Naive thymus-derived CD4-positive, alpha-beta T cell (primary cell): ENCODE data around the gene ABI3BP. TPM values are rescaled to one million over a fixed set of nuclear protein-coding genes. Genes with fewer than 3 reads are reported as not detected.

ENCODE experiments used
- ATAC-seq: fragments of 150-1000 bp; cut with Tn5 transposase; 2 replicates; pipeline ENCODE4 v1.10.0; 2021; ENCODE audit warnings: mild to moderate bottlenecking, moderate library complexity
- CTCF ChIA-PET: fragments of 350-600 bp; sonication (Branson Sonifier 250); formaldehyde crosslinking; loops from one replicate; lab custom pipeline; 2021; ENCODE audit warnings: antibody characterized with exemption; lab: Charles Lee
- POLR2A ChIA-PET: fragments of 350-600 bp; sonication (Branson Sonifier 250); formaldehyde crosslinking; loops from one replicate; lab custom pipeline; 2021; ENCODE audit warnings: antibody characterized with exemption, inconsistent platforms; lab: Charles Lee
- DNase-seq, 9 donors: peaks; one replicate each; pipeline versions ENCODE4 v3.0.0 to v3.0.0-alpha.2; 2020 to 2022; ENCODE audit warnings: mixed read lengths in 1 of 9
- H3K27ac ChIP-seq: one replicate; pipeline ENCODE4 v1.7.0; 2013; ENCODE audit warnings: mild to moderate bottlenecking, low read depth, low read length, moderate library complexity
- H3K27me3 ChIP-seq, 2 donors: one replicate each; pipeline ENCODE4 v1.7.0; 2013; ENCODE audit warnings: low read length in 2 of 2, mild to moderate bottlenecking in 2 of 2, moderate library complexity in 2 of 2; ENCODE audit not compliant: control insufficient read depth in 2 of 2, insufficient read depth in 2 of 2
- H3K36me3 ChIP-seq, 3 experiments: 1 replicate in 2 of 3; 2 replicates in 1 of 3; pipeline ENCODE4 v1.7.0; 2013; ENCODE audit warnings: low read length in 3 of 3, mild to moderate bottlenecking in 3 of 3, moderate library complexity in 1 of 3; ENCODE audit not compliant: insufficient read depth in 3 of 3, control insufficient read depth in 2 of 3
- H3K4me1 ChIP-seq, 2 donors: one replicate each; pipeline ENCODE4 v1.7.0; 2013; ENCODE audit warnings: low read length in 2 of 2, mild to moderate bottlenecking in 2 of 2, moderate library complexity in 1 of 2; ENCODE audit not compliant: control insufficient read depth in 2 of 2, insufficient read depth in 2 of 2
- H3K4me3 ChIP-seq: 2 replicates; pipeline ENCODE4 v1.7.0; 2013; ENCODE audit warnings: mild to moderate bottlenecking, low read length
- H3K9me3 ChIP-seq, 3 experiments: 1 replicate in 2 of 3; 2 replicates in 1 of 3; pipeline ENCODE4 v1.7.0; 2013; ENCODE audit warnings: low read length in 3 of 3; ENCODE audit not compliant: control insufficient read depth in 2 of 3
- H3K27ac Mint-ChIP-seq, 9 donors: one replicate each; pipeline ENCODE4 v1.8.0; 2020 to 2022; ENCODE audit warnings: mixed read lengths in 9 of 9, mild to moderate bottlenecking in 8 of 9, moderate library complexity in 5 of 9, inconsistent platforms in 2 of 9
- H3K27me3 Mint-ChIP-seq, 5 donors: one replicate each; pipeline ENCODE4 v1.8.0; 2021 to 2022; ENCODE audit warnings: mixed read lengths in 5 of 5, mild to moderate bottlenecking in 1 of 5
- H3K36me3 Mint-ChIP-seq, 5 donors: one replicate each; pipeline ENCODE4 v1.8.0; 2020 to 2022; ENCODE audit warnings: mixed read lengths in 5 of 5, mild to moderate bottlenecking in 3 of 5, inconsistent platforms in 1 of 5
- H3K4me1 Mint-ChIP-seq, 7 donors: one replicate each; pipeline ENCODE4 v1.8.0; 2020 to 2022; ENCODE audit warnings: mixed read lengths in 7 of 7, mild to moderate bottlenecking in 3 of 7, inconsistent platforms in 1 of 7
- H3K4me3 Mint-ChIP-seq, 10 donors: one replicate each; pipeline ENCODE4 v1.8.0; 2020 to 2022; ENCODE audit warnings: mild to moderate bottlenecking in 10 of 10, mixed read lengths in 10 of 10, moderate library complexity in 6 of 10, inconsistent platforms in 2 of 10
- H3K9me3 Mint-ChIP-seq, 11 donors: one replicate each; pipeline ENCODE4 v1.8.0; 2020 to 2022; ENCODE audit warnings: mixed read lengths in 11 of 11, mild to moderate bottlenecking in 4 of 11, inconsistent platforms in 1 of 11, moderate library complexity in 1 of 11
- intact Hi-C, 2 donors: fragments of 100-400 bp; cut with micrococcal nuclease; formaldehyde crosslinking; loops; one replicate each; pipeline ENCODE4 v1.15.1; 2023
- polyA plus RNA-seq, 2 donors: library from polyadenylated mRNA; unstranded; fragments of 300-500 nt; fragmentation: Illumina TruSeq; gene quantifications; one replicate each; pipeline ENCODE4 v1.2.3, GENCODE V29; 2021
- total RNA-seq, 6 experiments: library from RNA in 5 of 6; stranded (reverse) in 5 of 6; gene quantifications; 1 replicate in 5 of 6; 2 replicates in 1 of 6; pipeline ENCODE4 v1.2.3 and lab custom pipeline; 2021 to 2026

ABI3BP gene
- total and polyA plus RNA-seq, 7 experiments from 2014 or later = not detected

DNA sequence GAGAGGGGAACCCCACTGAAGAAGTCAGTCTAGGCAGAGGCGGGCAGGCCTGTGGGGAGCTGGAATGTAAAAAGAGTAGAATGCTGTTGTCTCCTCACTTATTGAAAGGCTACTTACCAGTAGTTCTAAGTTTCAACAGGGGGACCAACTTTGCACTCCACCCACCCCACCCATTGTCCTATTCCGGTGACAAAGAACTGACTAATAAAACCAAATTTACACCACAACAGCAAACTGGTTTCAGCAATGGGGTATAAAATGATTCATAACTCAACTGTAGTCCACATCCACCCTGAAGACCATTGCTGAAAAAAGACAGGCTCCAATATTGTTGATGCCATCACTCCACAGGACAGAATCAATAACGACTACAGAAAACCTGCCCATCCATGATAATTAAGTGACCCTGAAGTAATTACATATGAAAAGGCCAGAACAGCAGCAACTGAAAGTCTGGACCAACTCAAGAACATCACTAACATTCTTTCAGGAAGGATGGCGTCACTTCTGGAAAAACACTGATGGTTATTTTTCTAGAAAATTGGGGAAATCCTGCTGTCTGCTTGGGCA is 80.2 kb downstream of the ABI3BP start:
- no peaks in the 10 kb centered on the region for H3K36me3 ChIP-seq
- no peak overlapping the region for H3K27ac Mint-ChIP-seq
- H3K4me3 Mint-ChIP-seq = no peak overlapping the region
- DNase-seq (no peak), ATAC-seq (no peak)
- H3K27me3 Mint-ChIP-seq = peaks cover 7 to 10% (median 9%) of the 10 kb centered on the region in 5 donors
- peaks cover 0 to 6% (median 0%) of the 10 kb centered on the region in 11 donors for H3K9me3 Mint-ChIP-seq
- H3K27ac ChIP-seq = no peak overlapping the region
- no peaks in the 10 kb centered on the region for H3K9me3 ChIP-seq
- CTCF ChIA-PET = no interaction called here
- H3K4me1 Mint-ChIP-seq = no peaks in the 10 kb centered on the region
- intact Hi-C loops = no loop called here
- H3K27me3 ChIP-seq = no peaks in the 10 kb centered on the region
- H3K36me3 Mint-ChIP-seq = no peaks in the 10 kb centered on the region
- H3K4me1 ChIP-seq = no peaks in the 10 kb centered on the region
- no peak overlapping the region for H3K4me3 ChIP-seq
- POLR2A ChIA-PET = no interaction called here

GRCh38 chr3:100912571-100912970 is 80.7 kb downstream of the ABI3BP start:
- H3K27me3 Mint-ChIP-seq = peaks cover 7 to 10% (median 9%) of the 10 kb centered on the region in 5 donors
- no peak for ATAC-seq
- no peak overlapping the region for H3K27ac Mint-ChIP-seq
- H3K27me3 ChIP-seq = no peaks in the 10 kb centered on the region
- intact Hi-C loops = no loop called here
- H3K27ac ChIP-seq = no peak overlapping the region
- ChIA-PET POLR2A (no interaction called here), CTCF (no interaction called here)
- H3K4me1 Mint-ChIP-seq = no peaks in the 10 kb centered on the region
- H3K36me3 Mint-ChIP-seq = no peaks in the 10 kb centered on the region
- no peaks in the 10 kb centered on the region for H3K9me3 ChIP-seq
- H3K4me1 ChIP-seq = no peaks in the 10 kb centered on the region
- H3K4me3 ChIP-seq = no peak overlapping the region
- DNase-seq = no peak
- no peaks in the 10 kb centered on the region for H3K36me3 ChIP-seq
- H3K4me3 Mint-ChIP-seq = no peak overlapping the region
- H3K9me3 Mint-ChIP-seq = peaks cover 0 to 6% (median 0%) of the 10 kb centered on the region in 11 donors

DNA sequence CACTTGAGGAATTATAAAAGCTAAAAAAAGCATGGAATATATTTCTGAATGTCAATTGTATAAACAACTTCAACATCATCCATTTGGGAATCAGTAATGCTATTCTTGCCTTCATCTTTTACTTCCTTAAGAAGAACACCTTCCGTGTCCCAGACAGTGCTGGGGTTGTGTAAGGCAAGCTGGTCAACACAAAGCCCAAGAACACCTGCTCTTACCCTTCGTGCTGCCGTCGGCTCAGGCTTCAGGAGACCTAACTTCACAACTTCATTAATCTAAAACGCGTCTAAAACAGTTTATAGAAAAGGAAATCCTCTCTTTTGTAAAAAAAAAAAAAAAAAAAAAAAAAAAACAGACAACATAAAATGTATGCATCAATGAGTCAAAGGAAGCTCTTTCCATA is 81.3 kb downstream of the ABI3BP start:
- DNase-seq (no peak), ATAC-seq (no peak)
- Histone ChIP-seq H3K9me3 (no peaks in the 10 kb centered on the region), H3K4me3 (no peak overlapping the region), H3K4me1 (no peaks in the 10 kb centered on the region), H3K27ac (no peak overlapping the region), H3K36me3 (no peaks in the 10 kb centered on the region), H3K27me3 (no peaks in the 10 kb centered on the region)
- Mint-ChIP-seq H3K4me1 (no peaks in the 10 kb centered on the region), H3K4me3 (no peak overlapping the region), H3K27ac (no peak overlapping the region), H3K27me3 (peaks cover 7 to 15% (median 9%) of the 10 kb centered on the region in 5 donors), H3K36me3 (no peaks in the 10 kb centered on the region), H3K9me3 (peaks cover 0 to 7% (median 2%) of the 10 kb centered on the region in 11 donors)
- ChIA-PET POLR2A (no interaction called here), CTCF (no interaction called here)
- intact Hi-C loops = no loop called here

GRCh38 chr3:100910986-100911385 is 82.2 kb downstream of the ABI3BP start:
- CTCF ChIA-PET = no interaction called here
- Mint-ChIP-seq H3K27me3 (peaks cover 7 to 14% (median 8%) of the 10 kb centered on the region in 5 donors), H3K9me3 (peaks cover 0 to 7% (median 2%) of the 10 kb centered on the region in 11 donors), H3K36me3 (no peaks in the 10 kb centered on the region), H3K27ac (no peak overlapping the region), H3K4me3 (no peak overlapping the region), H3K4me1 (no peaks in the 10 kb centered on the region)
- ATAC-seq (no peak), DNase-seq (no peak)
- POLR2A ChIA-PET = no interaction called here
- Histone ChIP-seq H3K4me1 (no peaks in the 10 kb centered on the region), H3K27ac (no peak overlapping the region), H3K4me3 (no peak overlapping the region), H3K36me3 (no peaks in the 10 kb centered on the region), H3K9me3 (no peaks in the 10 kb centered on the region), H3K27me3 (no peaks in the 10 kb centered on the region)
- intact Hi-C loops = no loop called here

GRCh38 chr3:100902572-100902971 is 90.6 kb downstream of the ABI3BP start:
- no peak overlapping the region for H3K4me3 Mint-ChIP-seq
- H3K27ac Mint-ChIP-seq = no peak overlapping the region

GRCh38 chr3:100900671-100901335 is 92.4 kb downstream of the ABI3BP start:
- no peaks in the 10 kb centered on the region for H3K27me3 ChIP-seq
- peaks cover 0 to 4% (median 0%) of the 10 kb centered on the region in 5 donors for H3K36me3 Mint-ChIP-seq
- peaks cover 0 to 4% (median 0%) of the 10 kb centered on the region in 11 donors for H3K9me3 Mint-ChIP-seq
- no peak overlapping the region for H3K27ac Mint-ChIP-seq
- no peaks in the 10 kb centered on the region for H3K4me1 ChIP-seq
- H3K4me1 Mint-ChIP-seq = peaks cover 0 to 6% (median 0%) of the 10 kb centered on the region in 7 donors
- DNase-seq (no peak), ATAC-seq (no peak)
- H3K27me3 Mint-ChIP-seq = peaks cover 4 to 17% (median 8%) of the 10 kb centered on the region in 5 donors
- H3K4me3 ChIP-seq = no peak overlapping the region
- H3K9me3 ChIP-seq = no peaks in the 10 kb centered on the region
- intact Hi-C loops = no loop called here
- no peaks in the 10 kb centered on the region for H3K36me3 ChIP-seq
- POLR2A ChIA-PET = no interaction called here
- H3K27ac ChIP-seq = no peak overlapping the region
- no peak overlapping the region for H3K4me3 Mint-ChIP-seq
- CTCF ChIA-PET = no interaction called here

More at GRCh38 chr3:100902572-100902971, 90.6 kb downstream of the ABI3BP start:
- no peaks in the 10 kb centered on the region for H3K36me3 ChIP-seq
- peaks cover 0 to 4% (median 0%) of the 10 kb centered on the region in 11 donors for H3K9me3 Mint-ChIP-seq
- no peaks in the 10 kb centered on the region for H3K9me3 ChIP-seq
- no peaks in the 10 kb centered on the region for H3K4me1 ChIP-seq
- no peak for DNase-seq
- H3K27ac ChIP-seq = no peak overlapping the region
- ATAC-seq = no peak
- peaks cover 4 to 17% (median 13%) of the 10 kb centered on the region in 5 donors for H3K27me3 Mint-ChIP-seq
- H3K36me3 Mint-ChIP-seq = peaks cover 0 to 4% (median 0%) of the 10 kb centered on the region in 5 donors
- H3K4me1 Mint-ChIP-seq = peaks cover 0 to 6% (median 0%) of the 10 kb centered on the region in 7 donors
- ChIA-PET POLR2A (no interaction called here), CTCF (no interaction called here)
- H3K27me3 ChIP-seq = no peaks in the 10 kb centered on the region
- H3K4me3 ChIP-seq = no peak overlapping the region
- intact Hi-C loops = no loop called here
